Ascending aorta (tissue), 2 donors: Measurements from ENCODE around the gene RSPH3. TPM values are rescaled to one million over a fixed set of nuclear protein-coding genes. Genes with fewer than 3 reads are reported as not detected.

ENCODE experiments used
- DNase-seq, 2 donors: peaks; one replicate each; pipeline ENCODE4 v3.0.0-alpha.2; 2019; ENCODE audit warnings: low spot score in 2 of 2
- H3K27ac ChIP-seq, 2 donors: fragments of 200-600 bp; sonication (generic); one replicate each; pipeline ENCODE4 v1.5.1; 2016 to 2017; ENCODE audit warnings: mild to moderate bottlenecking in 1 of 2
- H3K27me3 ChIP-seq: fragments of 200-600 bp; sonication (generic); one replicate; pipeline ENCODE4 v1.5.1; 2017
- H3K36me3 ChIP-seq, 2 donors: fragments of 200-600 bp; sonication (generic); one replicate each; pipeline ENCODE4 v1.5.1; 2016
- H3K4me1 ChIP-seq, 2 donors: fragments of 200-600 bp; sonication (generic); one replicate each; pipeline ENCODE4 v1.5.1; 2016 to 2017; ENCODE audit warnings: mild to moderate bottlenecking in 1 of 2
- H3K4me3 ChIP-seq, 2 donors: fragments of 200-600 bp; sonication (generic); one replicate each; pipeline ENCODE4 v1.5.1; 2016 to 2017; ENCODE audit warnings: mild to moderate bottlenecking in 1 of 2
- H3K9me3 ChIP-seq, 2 donors: fragments of 200-600 bp; sonication (generic); one replicate each; pipeline ENCODE4 v1.5.1; 2016
- intact Hi-C: fragments of 100-400 bp; cut with DNase I; formaldehyde crosslinking; loops from one replicate; pipeline ENCODE4 v1.15.1; 2023
- total RNA-seq: library from RNA; depleted of rRNA; stranded (reverse); fragments of >200 nt; gene quantifications from one replicate; pipeline ENCODE4 v1.1.0, GENCODE V29; 2016
- TF ChIP-seq, protein P1 (sequence below), 3 experiments: fragments of 200-600 bp in 2 of 3; fragments of 450-650 bp in 1 of 3; sonication (generic) in 2 of 3; IDR thresholded peaks; one replicate each; pipeline ENCODE4 v1.5.1; 2016 to 2019; ENCODE audit warnings: antibody characterized with exemption in 3 of 3, mild to moderate bottlenecking in 1 of 3, moderate library complexity in 1 of 3

RSPH3 gene
- total RNA-seq, 1 donor from 2014 or later = 8.8 TPM

DNA sequence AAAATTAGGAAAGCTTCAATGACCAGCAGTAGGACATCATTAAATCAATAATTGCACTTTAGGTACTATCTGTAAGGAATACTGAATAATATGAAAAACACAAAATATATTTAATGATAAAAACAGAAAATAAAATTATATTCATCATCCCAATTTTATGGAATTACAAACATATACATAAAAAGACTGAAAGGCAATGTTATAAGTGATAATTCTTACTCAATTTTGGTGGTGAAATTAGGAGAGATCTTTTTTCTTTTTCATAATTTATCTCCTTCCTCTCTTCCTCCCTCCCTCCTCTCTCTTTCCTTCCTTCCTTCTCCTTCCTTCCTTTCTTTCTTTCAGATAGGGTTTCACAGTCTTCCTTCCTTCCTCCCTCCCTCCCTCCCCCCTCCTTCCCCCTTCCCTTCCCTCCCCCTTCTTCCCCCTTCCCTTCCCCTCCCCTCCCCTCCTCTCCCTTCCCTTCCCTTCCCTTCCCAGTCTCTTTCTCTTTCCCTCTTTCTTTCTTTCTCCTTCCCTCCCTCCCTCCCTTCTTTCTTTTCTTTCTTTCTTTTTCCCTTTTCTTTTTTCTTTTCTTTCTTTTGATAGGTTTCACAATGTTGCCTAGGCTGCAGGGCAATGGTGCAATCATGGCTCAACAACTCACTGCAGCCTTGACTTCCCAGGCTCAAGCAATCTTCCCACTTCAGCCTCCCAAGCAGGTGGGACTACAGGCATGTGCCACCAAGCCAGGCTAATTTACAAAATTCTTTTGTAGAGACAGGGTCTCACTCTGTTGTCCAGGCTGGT, 36.8 kb downstream of the RSPH3 start:
- no peaks in the 10 kb centered on the region for H3K4me1 ChIP-seq
- no peaks in the 10 kb centered on the region for H3K36me3 ChIP-seq
- intact Hi-C loops = no loop called here
- H3K27me3 ChIP-seq = no peaks in the 10 kb centered on the region
- TF ChIP-seq, protein P1, sequence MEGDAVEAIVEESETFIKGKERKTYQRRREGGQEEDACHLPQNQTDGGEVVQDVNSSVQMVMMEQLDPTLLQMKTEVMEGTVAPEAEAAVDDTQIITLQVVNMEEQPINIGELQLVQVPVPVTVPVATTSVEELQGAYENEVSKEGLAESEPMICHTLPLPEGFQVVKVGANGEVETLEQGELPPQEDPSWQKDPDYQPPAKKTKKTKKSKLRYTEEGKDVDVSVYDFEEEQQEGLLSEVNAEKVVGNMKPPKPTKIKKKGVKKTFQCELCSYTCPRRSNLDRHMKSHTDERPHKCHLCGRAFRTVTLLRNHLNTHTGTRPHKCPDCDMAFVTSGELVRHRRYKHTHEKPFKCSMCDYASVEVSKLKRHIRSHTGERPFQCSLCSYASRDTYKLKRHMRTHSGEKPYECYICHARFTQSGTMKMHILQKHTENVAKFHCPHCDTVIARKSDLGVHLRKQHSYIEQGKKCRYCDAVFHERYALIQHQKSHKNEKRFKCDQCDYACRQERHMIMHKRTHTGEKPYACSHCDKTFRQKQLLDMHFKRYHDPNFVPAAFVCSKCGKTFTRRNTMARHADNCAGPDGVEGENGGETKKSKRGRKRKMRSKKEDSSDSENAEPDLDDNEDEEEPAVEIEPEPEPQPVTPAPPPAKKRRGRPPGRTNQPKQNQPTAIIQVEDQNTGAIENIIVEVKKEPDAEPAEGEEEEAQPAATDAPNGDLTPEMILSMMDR (IDR thresholded peaks at IDR 0.05) = no peak
- no peak for DNase-seq
- peaks cover 0 to 24% of the 10 kb centered on the region in 2 donors for H3K9me3 ChIP-seq
- no peak overlapping the region for H3K27ac ChIP-seq
- H3K4me3 ChIP-seq = no peak overlapping the region

DNA sequence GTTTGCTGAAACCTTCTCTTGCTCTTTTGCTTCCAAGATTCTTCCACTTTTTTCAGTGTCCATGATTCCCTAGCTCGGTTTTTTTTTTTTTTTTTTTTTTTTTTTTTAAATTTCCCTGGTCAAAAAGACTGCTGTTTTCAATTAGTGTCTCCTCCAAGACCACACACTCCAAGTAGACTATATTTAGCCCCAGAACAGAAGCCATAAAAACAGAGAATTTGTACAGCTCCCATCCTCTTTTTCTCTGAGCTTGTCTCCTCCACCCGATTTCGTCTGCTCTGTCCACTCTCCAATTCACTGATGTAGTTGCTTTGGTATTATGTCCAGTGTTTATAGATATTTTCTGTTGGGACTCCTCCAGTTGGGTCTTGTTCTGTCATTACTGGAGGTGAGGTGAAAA, 37.6 kb downstream of the RSPH3 start:
- DNase-seq = no peak
- Histone ChIP-seq H3K4me1 (no peaks in the 10 kb centered on the region), H3K9me3 (peaks cover 0 to 15% of the 10 kb centered on the region in 2 donors), H3K27ac (no peak overlapping the region), H3K4me3 (no peak overlapping the region), H3K36me3 (no peaks in the 10 kb centered on the region), H3K27me3 (no peaks in the 10 kb centered on the region)
- intact Hi-C loops = no loop called here
- TF ChIP-seq, protein P1 (IDR thresholded peaks at IDR 0.05) = no peak

DNA sequence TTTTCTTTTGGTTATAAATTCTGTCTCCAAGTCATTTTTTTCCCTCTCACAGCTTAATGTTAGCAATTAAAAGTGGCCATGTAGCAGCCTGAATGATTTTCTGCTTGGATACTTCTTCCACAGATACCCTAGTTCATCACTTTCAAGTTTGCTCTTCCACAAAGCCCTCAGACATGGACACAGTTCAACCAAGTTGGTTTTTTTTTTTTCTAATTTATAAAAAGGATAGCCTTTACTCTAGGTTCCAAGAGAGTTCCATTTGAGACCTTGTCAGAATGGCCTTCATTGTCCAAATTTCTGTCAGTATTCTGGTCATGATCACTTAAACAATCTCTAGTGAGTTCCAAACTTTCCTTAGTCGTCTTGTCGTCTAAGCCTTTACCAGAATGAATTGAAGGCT, 40.0 kb downstream of the RSPH3 start:
- Histone ChIP-seq H3K27me3 (no peaks in the 10 kb centered on the region), H3K9me3 (no peaks in the 10 kb centered on the region), H3K27ac (no peak overlapping the region), H3K36me3 (no peaks in the 10 kb centered on the region), H3K4me1 (no peaks in the 10 kb centered on the region), H3K4me3 (no peak overlapping the region)
- DNase-seq = no peak
- intact Hi-C loops = no loop called here
- TF ChIP-seq, protein P1 (IDR thresholded peaks at IDR 0.05) = no peak

DNA sequence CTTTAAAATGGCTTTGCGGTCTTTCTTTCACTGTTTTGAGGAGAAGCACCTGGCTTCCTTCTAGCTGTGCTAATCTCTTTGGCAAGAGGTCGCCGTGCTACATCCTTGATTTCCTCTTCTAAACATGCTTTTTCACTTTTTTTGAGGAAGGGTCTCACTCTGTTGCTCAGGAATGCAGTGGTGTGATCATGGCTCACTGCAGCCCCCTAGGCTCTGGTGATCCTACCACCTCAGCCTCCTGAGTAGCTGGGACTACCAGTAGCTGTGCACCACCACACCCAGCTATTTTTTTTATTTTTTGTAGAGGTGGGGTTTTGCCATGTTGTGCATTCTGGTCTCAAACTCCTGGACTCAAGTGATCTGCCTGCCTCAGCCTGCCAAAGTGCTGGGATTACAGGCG, 40.5 kb downstream of the RSPH3 start:
- no peaks in the 10 kb centered on the region for H3K9me3 ChIP-seq
- H3K36me3 ChIP-seq = no peaks in the 10 kb centered on the region
- H3K4me1 ChIP-seq = no peaks in the 10 kb centered on the region
- TF ChIP-seq, protein P1 (IDR thresholded peaks at IDR 0.05) = no peak
- intact Hi-C loops = no loop called here
- no peak overlapping the region for H3K4me3 ChIP-seq
- no peak for DNase-seq
- H3K27ac ChIP-seq = no peak overlapping the region
- no peaks in the 10 kb centered on the region for H3K27me3 ChIP-seq

DNA sequence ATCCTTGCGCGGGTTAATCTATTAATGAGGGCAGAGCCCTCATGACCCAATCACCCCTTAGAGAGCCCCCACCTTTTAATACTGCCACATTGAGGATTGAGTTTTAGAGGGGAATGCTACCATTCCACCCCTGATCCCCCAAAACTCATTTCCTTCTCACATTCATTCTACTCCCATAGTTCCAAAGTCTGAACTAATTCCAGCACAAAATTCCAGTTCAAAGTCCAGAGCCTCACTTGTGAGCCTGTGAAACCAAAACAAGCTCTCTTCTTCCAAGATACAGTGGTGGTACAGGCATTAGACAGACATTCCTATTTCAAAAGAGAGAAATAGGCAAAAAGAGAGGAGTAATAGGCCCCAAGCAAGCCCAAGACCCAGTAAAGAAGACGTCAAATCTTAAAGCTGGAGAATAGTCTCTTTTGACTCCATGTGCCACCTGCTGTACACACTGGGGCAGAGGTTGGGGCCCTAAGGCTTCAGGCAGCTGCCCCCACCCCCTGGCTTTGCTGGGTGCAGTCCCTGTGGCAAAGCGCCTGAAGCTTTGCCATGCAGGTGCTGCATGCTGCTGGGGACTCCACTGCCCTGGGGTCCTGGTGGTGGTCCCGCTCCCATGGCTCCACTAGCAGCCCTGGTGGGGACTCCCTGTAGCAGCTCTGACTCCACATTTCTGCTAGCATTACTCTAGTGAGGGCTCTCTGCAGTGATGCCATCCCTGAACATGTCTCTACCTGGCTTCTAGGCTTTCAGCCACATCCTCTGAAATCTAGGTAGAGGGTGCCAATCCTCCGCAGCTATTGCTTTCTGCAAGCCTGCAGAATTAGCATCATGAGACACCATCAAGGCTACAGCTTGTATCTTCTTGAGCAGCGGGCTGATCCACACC, 41.3 kb downstream of the RSPH3 start:
- Histone ChIP-seq H3K36me3 (no peaks in the 10 kb centered on the region), H3K27ac (no peak overlapping the region), H3K9me3 (no peaks in the 10 kb centered on the region), H3K4me3 (no peak overlapping the region), H3K4me1 (no peaks in the 10 kb centered on the region), H3K27me3 (no peaks in the 10 kb centered on the region)
- intact Hi-C loops = no loop called here
- DNase-seq = no peak
- TF ChIP-seq, protein P1 (IDR thresholded peaks at IDR 0.05) = no peak
